ENCODE data around the gene GRB10.

- TF ChIP-seq TAF1 (IDR thresholded peaks at IDR 0.05; ENCODE audit: borderline replicate concordance, low read depth, low read length) = no peak
- no peak for TF ChIP-seq POLR2A (IDR thresholded peaks at IDR 0.05; ENCODE audit: low read depth, low read length)
- no peak for TF ChIP-seq POLR2AphosphoS5 (IDR thresholded peaks at IDR 0.05; ENCODE audit: low read depth, low read length)
Observed at GRCh38 chr7:50667789-50668226, 114.9 kb downstream of the GRB10 start.

Measured in GM12892 (cell line).